GM12865 (cell line): Measurements from ENCODE around the gene PLCB1.
"Not testable (repeated sequence)": the region's sequence is repeated elsewhere in the genome, so short reads cannot be mapped to it uniquely, and the experiment has no call there.

Experiments
- DNase-seq: peaks from one replicate; pipeline ENCODE4 v3.0.0; 2010; ENCODE audit warnings: low read depth
- H3K4me3 ChIP-seq: 2 replicates; pipeline ENCODE4 v1.5.1; 2011; ENCODE audit warnings: mild to moderate bottlenecking, low read depth, low read length, control low read depth
- CTCF ChIP-seq: IDR thresholded peaks from 2 replicates; pipeline ENCODE4 v1.5.1; 2011; ENCODE audit warnings: low read length, control low read depth, low read depth, inconsistent platforms; ENCODE audit not compliant: insufficient read depth; ENCODE audit errors: missing control alignments

PLCB1 gene

GRCh38 chr20:8373579-8373978 is 241.5 kb downstream of the PLCB1 start:
- H3K4me3 ChIP-seq: no peak overlapping the region
- DNase-seq: no peak
- no peak for TF ChIP-seq CTCF

- TF ChIP-seq CTCF: no peak
- no peak overlapping the region for H3K4me3 ChIP-seq
- DNase-seq: no peak
These were observed 243.8 kb downstream of the PLCB1 start for GRCh38 chr20:8375898-8376297.

- TF ChIP-seq CTCF: no peak
- no peak for DNase-seq
- H3K4me3 ChIP-seq: no peak overlapping the region
These were observed 244.9 kb downstream of the PLCB1 start for GRCh38 chr20:8376940-8377339.

GRCh38 chr20:8379125-8379524 is 247.1 kb downstream of the PLCB1 start:
- not testable (repeated sequence) for DNase-seq, H3K4me3 ChIP-seq

GRCh38 chr20:8385247-8385646 is 253.2 kb downstream of the PLCB1 start:
- H3K4me3 ChIP-seq: no peak overlapping the region
- peak; percentile 10 for DNase-seq
- no peak for TF ChIP-seq CTCF

- TF ChIP-seq CTCF: no peak
- no peak overlapping the region for H3K4me3 ChIP-seq
- DNase-seq: no peak
These were observed 254.9 kb downstream of the PLCB1 start for GRCh38 chr20:8386991-8387390.

GRCh38 chr20:8388141-8388540 is 256.1 kb downstream of the PLCB1 start:
- TF ChIP-seq CTCF: no peak
- no peak for DNase-seq

More at GRCh38 chr20:8388141-8388540, 256.1 kb downstream of the PLCB1 start:
- H3K4me3 ChIP-seq: no peak overlapping the region
